Endometrial microvascular endothelial cells (primary cell): ENCODE results near the gene CARD9. TPM values are rescaled to one million over a fixed set of nuclear protein-coding genes. Genes with fewer than 3 reads are reported as not detected.

ENCODE experiments used
- in situ Hi-C: cut with HindIII; loops from 2 replicates; pipeline ENCODE4 v1.10.0; 2017; ENCODE audit warnings: low sequenced_read_pairs, low pct_unique_long_range_greater_than_20kb; ENCODE audit errors: inconsistent ontology term
- total RNA-seq: library from RNA; depleted of rRNA; stranded (reverse); fragments of >200 nt; gene quantifications from one replicate; pipeline ENCODE4 v1.2.3, GENCODE V29; 2015; ENCODE audit errors: inconsistent ontology term

The CARD9 gene
- total RNA-seq, 1 donor from 2014 or later, result 0.56 TPM

DNA sequence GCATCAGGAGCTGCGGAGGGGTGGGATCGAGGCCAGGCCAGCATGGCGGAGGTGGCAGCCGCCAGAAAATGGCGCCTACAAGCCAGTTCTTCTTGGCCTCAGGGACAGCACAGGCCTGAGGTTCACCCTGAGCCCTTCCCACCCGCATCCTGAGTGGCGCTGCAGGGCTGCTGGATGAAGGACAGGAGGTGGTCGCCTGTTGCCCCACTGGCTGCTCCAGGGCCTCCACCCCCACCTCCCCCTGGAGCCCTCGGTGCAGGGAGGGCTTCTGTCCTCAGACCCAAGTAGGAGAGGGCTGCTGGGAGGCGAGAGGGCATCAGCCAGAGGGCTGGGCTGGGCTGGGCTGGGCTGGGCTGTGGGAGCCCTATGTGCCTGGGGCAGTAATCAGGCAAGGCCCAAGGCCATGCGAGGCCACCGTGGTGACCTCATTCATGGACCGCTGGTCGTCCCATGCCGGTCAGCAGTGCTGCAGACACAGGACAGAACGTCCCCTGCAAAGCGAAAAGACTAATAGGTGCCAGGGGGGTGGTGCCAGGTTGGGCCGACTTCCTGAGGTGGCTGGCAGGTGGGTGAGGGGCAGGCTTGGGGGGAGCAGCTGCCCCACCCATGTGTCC is 32.3 kb downstream of the CARD9 start:
- in situ Hi-C loops, result no loop called here

GRCh38 chr9:136340356-136341041 is 33.0 kb downstream of the CARD9 start:
- in situ Hi-C loops, result no loop called here

GRCh38 chr9:136339958-136340310 is 33.5 kb downstream of the CARD9 start:
- in situ Hi-C loops, result no loop called here

- in situ Hi-C loops, result no loop called here
Observed at GRCh38 chr9:136339173-136339957, 34.1 kb downstream of the CARD9 start.

DNA sequence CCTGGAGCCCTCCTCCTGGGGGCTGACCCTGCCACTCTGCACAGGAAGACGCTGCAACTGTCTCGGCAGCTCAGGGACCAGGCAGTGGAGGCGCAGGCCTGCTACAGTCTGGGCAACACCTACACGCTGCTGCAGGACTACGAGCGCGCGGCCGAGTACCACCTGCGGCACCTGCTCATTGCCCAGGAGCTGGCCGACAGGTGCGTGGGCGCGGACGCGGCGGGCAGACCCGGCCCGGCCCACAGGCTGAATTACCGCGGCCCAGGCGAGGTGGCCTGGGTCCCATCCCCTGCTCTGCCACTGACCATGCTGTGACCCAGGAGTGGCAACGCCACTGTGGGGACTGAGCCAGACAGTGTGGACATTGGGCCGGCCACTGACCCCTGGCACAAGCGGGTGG is 35.0 kb downstream of the CARD9 start:
- in situ Hi-C loops, result no loop called here

DNA sequence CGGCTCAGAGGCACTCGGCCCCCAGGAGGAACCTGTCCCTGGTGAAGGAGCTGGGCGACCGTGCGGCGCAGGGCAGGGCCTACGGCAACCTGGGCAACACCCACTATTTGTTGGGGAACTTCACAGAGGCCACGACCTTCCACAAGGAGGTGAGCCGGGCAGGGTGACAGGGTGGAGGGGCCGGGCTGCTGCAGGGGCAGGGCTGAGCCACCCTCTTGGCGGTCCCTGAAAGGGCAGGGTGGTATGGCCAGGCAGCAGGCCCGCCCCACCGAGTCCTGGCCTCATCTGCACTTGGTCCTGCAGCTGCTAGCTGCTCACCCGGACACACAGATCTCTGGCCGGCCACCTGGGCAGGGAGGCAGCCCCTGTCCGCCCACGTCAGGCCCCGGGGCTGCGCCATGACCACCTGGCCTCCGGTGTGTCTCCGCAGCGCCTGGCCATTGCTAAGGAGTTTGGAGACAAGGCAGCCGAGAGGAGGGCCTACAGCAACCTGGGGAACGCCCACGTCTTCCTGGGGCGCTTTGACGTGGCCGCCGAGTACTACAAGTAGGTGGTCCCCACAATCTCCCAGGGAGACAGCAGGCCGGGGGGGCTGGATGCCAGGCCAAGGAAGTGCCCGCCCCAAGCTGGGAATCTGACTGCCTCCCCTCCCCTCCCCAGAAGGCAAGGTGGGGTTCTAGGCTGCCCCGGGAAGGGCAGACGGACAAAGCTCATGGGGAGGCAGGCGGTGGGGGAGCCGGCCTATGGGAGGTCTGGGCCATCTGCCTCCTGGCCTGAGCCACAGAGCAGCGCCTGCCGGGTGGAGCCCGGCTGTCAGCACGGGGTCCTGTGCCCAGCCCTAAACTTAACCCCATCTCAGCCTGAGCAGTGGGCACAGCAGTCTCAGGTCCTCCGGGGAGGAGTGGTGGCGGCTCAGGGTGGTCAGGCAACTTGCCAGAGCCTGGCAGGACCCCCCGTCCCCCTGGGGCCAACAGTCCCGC is 35.8 kb downstream of the CARD9 start:
- in situ Hi-C loops, result no loop called here

GRCh38 chr9:136336881-136337280 is 36.6 kb downstream of the CARD9 start:
- in situ Hi-C loops, result no loop called here

- in situ Hi-C loops, result no loop called here
Observed at GRCh38 chr9:136336156-136336870, 37.2 kb downstream of the CARD9 start.

- in situ Hi-C loops, result no loop called here
Observed at GRCh38 chr9:136335296-136336155, 37.9 kb downstream of the CARD9 start.

- in situ Hi-C loops, result no loop called here
Observed at GRCh38 chr9:136334541-136334940, 38.9 kb downstream of the CARD9 start.

GRCh38 chr9:136333486-136333885 is 40.0 kb downstream of the CARD9 start:
- in situ Hi-C loops, result no loop called here

- in situ Hi-C loops, result no loop called here
Observed at GRCh38 chr9:136333045-136333444, 40.4 kb downstream of the CARD9 start.

DNA sequence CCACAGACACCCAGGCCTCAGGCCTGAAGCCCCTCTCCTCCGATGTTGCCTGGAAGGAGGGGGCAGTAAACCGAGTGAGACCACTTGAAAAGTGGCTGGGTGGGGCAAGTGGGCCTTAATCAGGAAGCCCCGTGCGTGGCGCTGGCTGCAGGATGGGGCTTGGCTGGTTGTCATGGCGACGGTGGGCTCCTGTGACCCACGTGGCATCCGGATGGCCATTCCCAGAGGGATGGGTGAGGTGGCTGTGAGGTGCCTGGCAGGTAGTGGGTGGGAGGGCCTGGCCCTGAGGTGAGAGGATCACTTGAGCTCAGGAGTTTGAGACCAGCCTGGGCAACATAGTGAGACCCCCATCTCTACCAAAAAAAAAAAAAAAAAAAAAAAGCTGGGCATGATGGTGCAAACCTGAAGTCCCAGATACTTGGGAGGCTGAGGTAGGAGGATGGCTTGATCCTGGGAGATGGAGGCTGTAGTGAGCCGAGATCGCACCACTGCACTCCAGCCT is 40.9 kb downstream of the CARD9 start:
- in situ Hi-C loops, result no loop called here

DNA sequence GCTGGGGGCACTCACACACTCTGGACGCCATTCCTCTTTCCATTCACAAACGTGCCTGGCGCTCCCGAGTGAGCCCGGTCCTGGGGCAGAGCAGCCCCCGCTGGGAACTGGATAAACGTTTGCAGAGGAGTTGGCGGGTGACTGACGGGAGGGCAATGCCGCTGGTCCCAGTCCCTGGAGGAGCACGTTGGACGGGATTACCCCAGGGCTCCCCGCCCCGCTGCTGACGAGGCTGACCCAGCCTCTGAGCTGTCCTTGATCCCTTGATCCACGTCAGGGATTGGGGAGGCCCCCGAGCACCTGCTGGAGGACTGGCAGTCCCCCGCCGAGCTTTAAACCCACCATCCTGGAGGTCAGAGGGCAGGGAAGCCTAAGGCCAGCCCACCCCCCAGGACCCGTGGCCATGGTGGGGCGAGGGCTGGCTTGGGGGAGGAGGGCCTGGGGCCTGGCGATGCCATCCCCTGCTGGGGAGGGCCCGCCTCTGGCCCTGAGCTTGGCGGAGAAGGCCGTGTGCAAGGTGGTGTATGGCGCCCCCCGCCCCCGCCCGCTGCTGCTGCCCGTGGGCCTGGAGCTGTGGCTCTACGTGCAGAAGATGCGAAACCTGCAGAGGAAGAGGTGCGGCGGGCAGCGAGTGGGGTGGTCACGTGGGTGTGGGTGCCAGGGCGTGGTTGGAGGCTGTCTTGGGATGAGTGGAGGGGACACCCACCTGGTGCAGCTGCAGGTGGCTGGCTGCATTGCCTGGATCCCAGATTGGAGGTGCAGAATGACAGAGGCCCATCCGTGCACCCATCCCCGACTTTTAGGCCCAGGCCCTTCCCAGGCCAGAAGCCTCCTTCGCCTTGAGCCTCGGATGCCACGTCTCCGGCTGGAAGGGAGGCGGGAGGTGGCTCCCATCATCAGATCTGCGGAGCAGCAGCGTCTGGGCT is 41.6 kb downstream of the CARD9 start:
- in situ Hi-C loops, result no loop called here

GRCh38 chr9:136331030-136331429 is 42.4 kb downstream of the CARD9 start:
- in situ Hi-C loops, result no loop called here

- in situ Hi-C loops, result no loop called here
Observed at GRCh38 chr9:136330406-136330990, 43.0 kb downstream of the CARD9 start.
